HepG2 (cell line): ENCODE results near the gene GTF2A1.

Experiments used
- RFX5 ChIP-seq: IDR thresholded peaks from 2 replicates; pipeline ENCODE4 v1.6.1; 2011; ENCODE audit warnings: low read depth, low read length, improper control_type of control experiment
- ZKSCAN8 ChIP-seq: IDR thresholded peaks from 2 replicates; pipeline ENCODE4 v1.6.1; 2016; ENCODE audit warnings: borderline replicate concordance, missing genetic modification reagents, missing compliant biosample characterization
- TF ChIP-seq, protein P1 (sequence below): sonication (generic); formaldehyde crosslinking; IDR thresholded peaks from 2 replicates; pipeline ENCODE4 v1.4.0; 2020; ENCODE audit warnings: missing genetic modification reagents
- TF ChIP-seq, protein P2 (sequence below): sonication (generic); formaldehyde crosslinking; IDR thresholded peaks from 2 replicates; pipeline ENCODE4 v1.4.0; 2020; ENCODE audit warnings: missing genetic modification reagents

DNA sequence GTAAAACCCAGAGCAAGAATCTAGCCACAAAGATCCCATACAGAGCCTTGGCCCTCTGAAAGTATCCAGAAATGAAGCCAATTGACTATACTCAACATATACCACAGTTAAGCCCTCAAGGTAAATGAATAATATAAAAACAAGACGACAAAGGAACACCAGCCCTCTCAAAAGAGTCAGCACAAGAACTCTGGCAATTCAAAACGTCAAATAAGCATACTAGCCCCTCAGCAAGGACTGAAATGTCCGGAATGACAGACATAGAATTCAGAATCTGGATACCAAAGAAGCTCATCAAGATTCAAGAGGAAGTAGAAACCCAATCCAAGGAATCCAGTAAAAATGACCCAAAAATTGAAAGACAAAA, 49.9 kb downstream of the GTF2A1 start:
- TF ChIP-seq, protein P1, sequence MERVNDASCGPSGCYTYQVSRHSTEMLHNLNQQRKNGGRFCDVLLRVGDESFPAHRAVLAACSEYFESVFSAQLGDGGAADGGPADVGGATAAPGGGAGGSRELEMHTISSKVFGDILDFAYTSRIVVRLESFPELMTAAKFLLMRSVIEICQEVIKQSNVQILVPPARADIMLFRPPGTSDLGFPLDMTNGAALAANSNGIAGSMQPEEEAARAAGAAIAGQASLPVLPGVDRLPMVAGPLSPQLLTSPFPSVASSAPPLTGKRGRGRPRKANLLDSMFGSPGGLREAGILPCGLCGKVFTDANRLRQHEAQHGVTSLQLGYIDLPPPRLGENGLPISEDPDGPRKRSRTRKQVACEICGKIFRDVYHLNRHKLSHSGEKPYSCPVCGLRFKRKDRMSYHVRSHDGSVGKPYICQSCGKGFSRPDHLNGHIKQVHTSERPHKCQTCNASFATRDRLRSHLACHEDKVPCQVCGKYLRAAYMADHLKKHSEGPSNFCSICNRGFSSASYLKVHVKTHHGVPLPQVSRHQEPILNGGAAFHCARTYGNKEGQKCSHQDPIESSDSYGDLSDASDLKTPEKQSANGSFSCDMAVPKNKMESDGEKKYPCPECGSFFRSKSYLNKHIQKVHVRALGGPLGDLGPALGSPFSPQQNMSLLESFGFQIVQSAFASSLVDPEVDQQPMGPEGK (CRISPR knock-in tag): no peak
- TF ChIP-seq, protein P2, sequence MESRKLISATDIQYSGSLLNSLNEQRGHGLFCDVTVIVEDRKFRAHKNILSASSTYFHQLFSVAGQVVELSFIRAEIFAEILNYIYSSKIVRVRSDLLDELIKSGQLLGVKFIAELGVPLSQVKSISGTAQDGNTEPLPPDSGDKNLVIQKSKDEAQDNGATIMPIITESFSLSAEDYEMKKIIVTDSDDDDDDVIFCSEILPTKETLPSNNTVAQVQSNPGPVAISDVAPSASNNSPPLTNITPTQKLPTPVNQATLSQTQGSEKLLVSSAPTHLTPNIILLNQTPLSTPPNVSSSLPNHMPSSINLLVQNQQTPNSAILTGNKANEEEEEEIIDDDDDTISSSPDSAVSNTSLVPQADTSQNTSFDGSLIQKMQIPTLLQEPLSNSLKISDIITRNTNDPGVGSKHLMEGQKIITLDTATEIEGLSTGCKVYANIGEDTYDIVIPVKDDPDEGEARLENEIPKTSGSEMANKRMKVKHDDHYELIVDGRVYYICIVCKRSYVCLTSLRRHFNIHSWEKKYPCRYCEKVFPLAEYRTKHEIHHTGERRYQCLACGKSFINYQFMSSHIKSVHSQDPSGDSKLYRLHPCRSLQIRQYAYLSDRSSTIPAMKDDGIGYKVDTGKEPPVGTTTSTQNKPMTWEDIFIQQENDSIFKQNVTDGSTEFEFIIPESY (CRISPR knock-in tag): no peak
- TF ChIP-seq RFX5 (no peak), ZKSCAN8 (no peak)
